GM12864 (cell line): Measurements from ENCODE around the gene B3GALT4.
"Not testable (repeated sequence)": the region's sequence is repeated elsewhere in the genome, so short reads cannot be mapped to it uniquely, and the experiment has no call there.

Source experiments
- DNase-seq: peaks from one replicate; pipeline ENCODE4 v3.0.0-alpha.2; 2011; ENCODE audit warnings: low read depth
- H3K4me3 ChIP-seq: 2 replicates; pipeline ENCODE4 v1.5.1; 2011; ENCODE audit warnings: mild to moderate bottlenecking, low read depth, low read length, control low read depth
- TF ChIP-seq, protein P1 (sequence below): IDR thresholded peaks from 2 replicates; pipeline ENCODE4 v1.5.1; 2011; ENCODE audit warnings: low read depth, mild to moderate bottlenecking, moderate library complexity, low read length, control low read depth, inconsistent platforms; ENCODE audit errors: missing control alignments

Gene B3GALT4

DNA sequence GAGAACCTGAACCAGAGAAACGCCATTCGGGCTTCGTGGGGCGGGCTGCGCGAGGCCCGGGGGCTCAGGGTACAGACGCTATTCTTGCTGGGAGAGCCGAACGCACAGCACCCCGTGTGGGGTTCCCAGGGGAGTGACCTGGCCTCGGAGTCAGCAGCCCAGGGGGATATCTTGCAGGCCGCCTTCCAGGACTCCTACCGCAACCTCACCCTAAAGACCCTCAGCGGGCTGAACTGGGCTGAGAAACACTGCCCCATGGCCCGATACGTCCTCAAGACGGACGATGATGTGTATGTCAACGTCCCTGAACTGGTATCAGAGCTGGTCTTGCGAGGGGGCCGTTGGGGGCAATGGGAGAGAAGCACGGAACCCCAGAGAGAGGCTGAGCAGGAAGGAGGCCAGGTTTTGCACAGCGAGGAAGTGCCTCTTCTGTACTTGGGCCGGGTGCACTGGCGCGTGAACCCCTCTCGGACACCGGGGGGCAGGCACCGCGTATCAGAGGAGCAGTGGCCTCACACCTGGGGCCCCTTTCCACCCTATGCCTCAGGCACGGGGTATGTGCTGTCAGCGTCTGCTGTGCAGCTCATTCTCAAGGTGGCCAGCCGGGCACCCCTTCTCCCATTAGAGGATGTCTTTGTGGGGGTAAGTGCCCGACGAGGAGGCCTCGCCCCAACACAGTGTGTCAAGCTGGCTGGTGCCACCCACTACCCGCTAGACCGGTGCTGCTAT lies 904 bp downstream of the B3GALT4 start:
- TF ChIP-seq, protein P1, sequence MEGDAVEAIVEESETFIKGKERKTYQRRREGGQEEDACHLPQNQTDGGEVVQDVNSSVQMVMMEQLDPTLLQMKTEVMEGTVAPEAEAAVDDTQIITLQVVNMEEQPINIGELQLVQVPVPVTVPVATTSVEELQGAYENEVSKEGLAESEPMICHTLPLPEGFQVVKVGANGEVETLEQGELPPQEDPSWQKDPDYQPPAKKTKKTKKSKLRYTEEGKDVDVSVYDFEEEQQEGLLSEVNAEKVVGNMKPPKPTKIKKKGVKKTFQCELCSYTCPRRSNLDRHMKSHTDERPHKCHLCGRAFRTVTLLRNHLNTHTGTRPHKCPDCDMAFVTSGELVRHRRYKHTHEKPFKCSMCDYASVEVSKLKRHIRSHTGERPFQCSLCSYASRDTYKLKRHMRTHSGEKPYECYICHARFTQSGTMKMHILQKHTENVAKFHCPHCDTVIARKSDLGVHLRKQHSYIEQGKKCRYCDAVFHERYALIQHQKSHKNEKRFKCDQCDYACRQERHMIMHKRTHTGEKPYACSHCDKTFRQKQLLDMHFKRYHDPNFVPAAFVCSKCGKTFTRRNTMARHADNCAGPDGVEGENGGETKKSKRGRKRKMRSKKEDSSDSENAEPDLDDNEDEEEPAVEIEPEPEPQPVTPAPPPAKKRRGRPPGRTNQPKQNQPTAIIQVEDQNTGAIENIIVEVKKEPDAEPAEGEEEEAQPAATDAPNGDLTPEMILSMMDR: no peak
- H3K4me3 ChIP-seq: peak overlapping the region; percentile 84
- no peak for DNase-seq

DNA sequence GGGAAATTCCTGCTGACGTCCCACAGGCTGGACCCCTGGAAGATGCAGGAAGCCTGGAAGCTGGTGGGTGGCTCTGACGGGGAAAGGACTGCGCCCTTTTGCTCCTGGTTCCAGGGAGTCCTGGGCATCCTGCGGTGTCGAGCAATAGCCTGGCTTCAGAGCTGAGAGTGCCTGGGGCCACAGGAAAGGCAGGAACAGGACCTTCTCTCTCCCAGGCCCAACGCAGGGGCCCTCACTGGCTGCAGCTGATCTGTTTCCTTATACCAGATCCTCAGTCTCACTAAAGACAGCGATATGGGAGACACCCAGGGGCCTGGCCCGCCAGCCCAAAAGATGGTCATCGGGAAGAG lies 1.4 kb downstream of the B3GALT4 start:
- TF ChIP-seq, protein P1: no peak
- H3K4me3 ChIP-seq: peak overlapping the region; percentile 3; the same call in 1 of the 2 replicates
- DNase-seq: no peak

GRCh38 chr6:33278810-33279209 lies 1.9 kb downstream of the B3GALT4 start:
- no peak overlapping the region for H3K4me3 ChIP-seq
- no peak for DNase-seq
- TF ChIP-seq, protein P1: no peak

DNA sequence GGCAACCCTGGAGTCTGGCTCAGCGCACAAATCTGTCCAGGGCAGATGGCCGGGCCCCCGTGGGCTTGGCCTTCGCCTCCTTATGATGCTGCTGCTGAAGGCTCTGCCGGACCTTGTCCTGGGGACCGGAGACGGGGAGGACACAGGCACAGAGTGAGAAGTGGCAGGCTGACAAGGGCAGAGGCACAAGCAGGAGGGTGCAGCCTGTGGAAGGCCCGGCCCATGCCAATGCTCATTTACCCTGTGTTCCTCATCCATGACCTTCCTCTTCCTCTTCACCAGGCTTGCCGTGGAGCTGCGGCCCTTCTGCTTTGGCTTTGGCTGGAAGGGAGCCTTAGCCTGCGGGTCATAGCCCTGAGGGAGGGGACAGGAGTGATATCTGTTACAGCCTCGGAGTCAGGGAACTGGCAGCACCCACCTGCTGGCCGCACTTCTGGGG lies 2.4 kb downstream of the B3GALT4 start:
- TF ChIP-seq, protein P1: no peak
- no peak for DNase-seq
- H3K4me3 ChIP-seq: no peak overlapping the region

- no peak for DNase-seq
- TF ChIP-seq, protein P1: peak; percentile 51
- no peak overlapping the region for H3K4me3 ChIP-seq
Observed at GRCh38 chr6:33279971-33280511, 3.1 kb downstream of the B3GALT4 start.

DNA sequence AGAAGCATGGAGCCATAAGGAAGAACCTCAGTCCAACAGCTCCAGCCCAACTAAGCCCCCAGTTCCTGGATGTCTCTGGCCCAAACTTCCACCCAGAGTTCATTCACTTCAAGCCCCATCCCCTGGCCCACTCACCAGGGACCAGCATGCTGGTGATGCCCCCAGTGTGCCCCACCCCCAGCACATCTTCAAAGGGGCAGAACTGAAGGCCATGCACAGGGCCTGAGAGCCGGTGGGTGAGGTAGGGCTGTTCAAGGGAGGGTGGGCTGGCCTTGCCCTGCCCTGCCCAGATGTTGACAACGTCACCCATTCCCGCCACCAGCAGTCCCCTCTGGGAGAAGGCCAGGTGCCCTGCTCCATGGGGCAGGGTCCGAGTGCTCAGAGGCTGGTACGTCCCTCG lies 3.6 kb downstream of the B3GALT4 start:
- TF ChIP-seq, protein P1: no peak
- no peak for DNase-seq
- H3K4me3 ChIP-seq: no peak overlapping the region

DNA sequence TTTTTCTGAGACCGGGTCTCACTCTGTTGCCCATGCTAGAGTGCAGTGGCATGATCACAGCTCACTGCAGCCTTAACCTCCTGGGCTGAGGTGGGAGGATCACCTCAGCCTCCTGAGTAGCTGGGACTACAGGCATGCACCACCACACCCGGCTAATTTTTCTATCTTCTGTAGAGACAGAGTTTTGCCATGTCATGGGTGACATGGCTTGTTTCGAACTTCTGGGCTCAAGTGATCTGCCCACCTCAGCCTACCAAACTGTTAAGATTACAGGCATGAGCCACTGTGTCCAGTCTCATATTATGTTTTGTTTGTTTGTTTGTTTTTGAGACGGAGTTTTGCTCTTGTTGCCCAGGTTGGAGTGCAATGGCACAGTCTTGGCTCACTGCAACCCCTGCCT lies 8.3 kb downstream of the B3GALT4 start:
- not testable (repeated sequence) for H3K4me3 ChIP-seq, DNase-seq
